ENCODE results near the gene PTH2R. TPM values are rescaled to one million over a fixed set of nuclear protein-coding genes. Genes with fewer than 3 reads are reported as not detected.

The PTH2R gene
- under 1 TPM in 3 of 6 experiments, not detected in 3; 0.07 to 0.19 (median 0.16) TPM for total RNA-seq
- long read RNA-seq = 0 reads

GRCh38 chr2:208406474-208407451 is at the start of gene PTH2R:
PTH2R (plus strand) TSS chr2:208406792; CDS start chr2:208407044, 252 bp downstream.
- peaks cover 0 to 7% (median 0%) of the 10 kb centered on the region in 4 donors for H3K4me1 ChIP-seq
- TF ChIP-seq CTCF (IDR thresholded peaks at IDR 0.05) = no peak
- no peak for TF ChIP-seq POLR2A (IDR thresholded peaks at IDR 0.05)
- H3K27me3 ChIP-seq = peaks cover 0 to 11% of the 10 kb centered on the region in 2 donors
- ATAC-seq (peak; percentile 22 to 51 (median 26)), DNase-seq (peak in 2 of 3 donors; percentile 22 to 47)
- peak within 1 kb of the TSS in 2 of 3 donors; percentile 3 to 15 for H3K4me3 ChIP-seq
- 19% methylated on average over 16 of the region's 82 CpGs for WGBS (ENCODE audit: insufficient coverage, low coverage, low lambda C conversion rate, missing lambda C conversion rate)
- no peak within 1 kb of the TSS for H3K27ac ChIP-seq
- H3K36me3 ChIP-seq = no peaks in the 10 kb centered on the region
- intact Hi-C loops (cut with DNase I) = no loop called here
- no peaks in the 10 kb centered on the region for H3K9me3 ChIP-seq

GRCh38 chr2:208356846-208357574 is 49.6 kb upstream of the PTH2R start:
- Histone ChIP-seq H3K36me3 (peaks cover 0 to 3% (median 0%) of the 10 kb centered on the region in 4 donors), H3K27me3 (no peaks in the 10 kb centered on the region), H3K9me3 (no peaks in the 10 kb centered on the region), H3K27ac (peak overlapping the region in 1 of 3 donors; percentile 86), H3K4me3 (no peak overlapping the region), H3K4me1 (peaks cover 0 to 60% (median 15%) of the 10 kb centered on the region in 4 donors)
- 17% methylated on average over 1 of the region's 1 CpG for WGBS (ENCODE audit: insufficient coverage, low coverage, low lambda C conversion rate, missing lambda C conversion rate)
- intact Hi-C loops (cut with DNase I) = no loop called here
- DNase-seq (no peak), ATAC-seq (no peak)
- TF ChIP-seq POLR2A (IDR thresholded peaks at IDR 0.05) (no peak), CTCF (IDR thresholded peaks at IDR 0.05) (peak in 1 of 4 donors; percentile 10)

GRCh38 chr2:208358758-208359631 is 47.6 kb upstream of the PTH2R start:
- no peaks in the 10 kb centered on the region for H3K36me3 ChIP-seq
- peaks cover 0 to 42% (median 8%) of the 10 kb centered on the region in 4 donors for H3K4me1 ChIP-seq
- H3K27ac ChIP-seq = peak overlapping the region in 2 of 3 donors; percentile 41 to 86
- H3K27me3 ChIP-seq = no peaks in the 10 kb centered on the region
- peak; percentile 24 to 74 (median 53) for ATAC-seq
- H3K9me3 ChIP-seq = no peaks in the 10 kb centered on the region
- DNase-seq = peak in 1 of 3 donors; percentile 47
- TF ChIP-seq POLR2A (IDR thresholded peaks at IDR 0.05) (peak; percentile 34), CTCF (IDR thresholded peaks at IDR 0.05) (no peak)
- WGBS (ENCODE audit: insufficient coverage, low coverage, low lambda C conversion rate, missing lambda C conversion rate) = 57% methylated on average over 10 of the region's 10 CpGs
- intact Hi-C loops (cut with DNase I) = no loop called here
- no peak overlapping the region for H3K4me3 ChIP-seq

- WGBS (ENCODE audit: insufficient coverage, low coverage, low lambda C conversion rate, missing lambda C conversion rate) = 94% methylated on average over 9 of the region's 17 CpGs
- intact Hi-C loops (cut with DNase I) = no loop called here
- Histone ChIP-seq H3K9me3 (no peaks in the 10 kb centered on the region), H3K27me3 (no peaks in the 10 kb centered on the region), H3K4me3 (no peak overlapping the region), H3K27ac (peak overlapping the region in 1 of 3 donors; percentile 86), H3K36me3 (no peaks in the 10 kb centered on the region), H3K4me1 (peaks cover 0 to 36% (median 5%) of the 10 kb centered on the region in 4 donors)
- no peak for TF ChIP-seq CTCF (IDR thresholded peaks at IDR 0.05)
- no peak for TF ChIP-seq POLR2A (IDR thresholded peaks at IDR 0.05)
- DNase-seq (peak in 2 of 3 donors; percentile 28 to 64), ATAC-seq (peak in 2 of 4 donors; percentile 7 to 30)
These were observed 47.0 kb upstream of the PTH2R start for GRCh38 chr2:208359632-208359986.

Measured in right lobe of liver (tissue), 6 donors.